H9 (cell line): ENCODE measurements around the gene CCNL1. TPM values are rescaled to one million over a fixed set of nuclear protein-coding genes. Genes with fewer than 3 reads are reported as not detected.

ENCODE experiments used
- DNase-seq: peaks from one replicate; pipeline ENCODE4 v3.0.0-alpha.2; 2017
- H2AFZ ChIP-seq: one replicate; pipeline ENCODE4 v1.6.1; 2013; ENCODE audit warnings: mild to moderate bottlenecking, low read length, control low read depth, moderate library complexity
- H2AK5ac ChIP-seq: 2 replicates; pipeline ENCODE4 v1.6.1; 2013; ENCODE audit warnings: low read length, control low read depth, mixed read lengths; ENCODE audit not compliant: insufficient read length
- H2BK120ac ChIP-seq: one replicate; pipeline ENCODE4 v1.6.1; 2013; ENCODE audit warnings: low read depth, mild to moderate bottlenecking, low read length, control low read depth, inconsistent platforms; ENCODE audit not compliant: poor library complexity, severe bottlenecking
- H2BK12ac ChIP-seq: 2 replicates; pipeline ENCODE4 v1.6.1; 2013; ENCODE audit warnings: low read length, control low read depth, mixed read lengths, low read depth; ENCODE audit not compliant: insufficient read length
- H2BK15ac ChIP-seq: 2 replicates; pipeline ENCODE4 v1.6.1; 2013; ENCODE audit warnings: low read depth, low read length, control low read depth
- H2BK20ac ChIP-seq: one replicate; pipeline ENCODE4 v1.6.1; 2013; ENCODE audit warnings: low read depth, mild to moderate bottlenecking, low read length, control low read depth, inconsistent platforms; ENCODE audit not compliant: poor library complexity, severe bottlenecking
- H2BK5ac ChIP-seq: 2 replicates; pipeline ENCODE4 v1.6.1; 2013; ENCODE audit warnings: low read length, control low read depth, mixed read lengths; ENCODE audit not compliant: insufficient read length
- H3K14ac ChIP-seq: 2 replicates; pipeline ENCODE4 v1.6.1; 2013; ENCODE audit warnings: low read length, control low read depth; ENCODE audit not compliant: insufficient read depth
- H3K18ac ChIP-seq: 2 replicates; pipeline ENCODE4 v1.6.1; 2013; ENCODE audit warnings: low read depth, mild to moderate bottlenecking, mixed read lengths, low read length, control low read depth; ENCODE audit not compliant: insufficient read length
- H3K23ac ChIP-seq: 2 replicates; pipeline ENCODE4 v1.6.1; 2013; ENCODE audit warnings: low read length, control low read depth, mixed read lengths, low read depth; ENCODE audit not compliant: insufficient read length
- H3K23me2 ChIP-seq: 2 replicates; pipeline ENCODE4 v1.6.1; 2013; ENCODE audit warnings: low read depth, mild to moderate bottlenecking, mixed read lengths, low read length, control low read depth; ENCODE audit not compliant: insufficient read length, poor library complexity, severe bottlenecking
- H3K27ac ChIP-seq: 2 replicates; pipeline ENCODE4 v1.5.1; 2013; ENCODE audit warnings: low read length, control low read depth, mixed read lengths, low read depth; ENCODE audit not compliant: insufficient read length
- H3K27me3 ChIP-seq: 2 replicates; pipeline ENCODE4 v1.6.1; 2013; ENCODE audit warnings: low read length, control low read depth, inconsistent platforms; ENCODE audit not compliant: insufficient read depth
- H3K4ac ChIP-seq: 2 replicates; pipeline ENCODE4 v1.6.1; 2013; ENCODE audit warnings: low read depth, mild to moderate bottlenecking, control low read depth, inconsistent platforms, low read length, moderate library complexity
- H3K4me1 ChIP-seq: 2 replicates; pipeline ENCODE4 v1.6.1; 2013; ENCODE audit warnings: low read length, control low read depth, inconsistent platforms; ENCODE audit not compliant: insufficient read depth
- H3K4me2 ChIP-seq: 2 replicates; pipeline ENCODE4 v1.6.1; 2013; ENCODE audit warnings: low read length, control low read depth, mixed read lengths; ENCODE audit not compliant: insufficient read length, insufficient read depth
- H3K56ac ChIP-seq: 2 replicates; pipeline ENCODE4 v1.6.1; 2013; ENCODE audit warnings: low read depth, mild to moderate bottlenecking, mixed read lengths, low read length, control low read depth; ENCODE audit not compliant: insufficient read length
- H3K79me1 ChIP-seq: 2 replicates; pipeline ENCODE4 v1.6.1; 2013; ENCODE audit warnings: low read depth, mild to moderate bottlenecking, moderate library complexity, low read length, control low read depth, inconsistent platforms; ENCODE audit not compliant: insufficient read depth, poor library complexity, severe bottlenecking
- H3K79me2 ChIP-seq: 2 replicates; pipeline ENCODE4 v1.6.1; 2013; ENCODE audit warnings: low read length, control low read depth, inconsistent platforms; ENCODE audit not compliant: insufficient read depth
- H3K9ac ChIP-seq: 2 replicates; pipeline ENCODE4 v1.6.1; 2013; ENCODE audit warnings: low read length, control low read depth, mixed read lengths; ENCODE audit not compliant: insufficient read length; ENCODE audit errors: extremely low read depth
- H3K9me3 ChIP-seq: one replicate; pipeline ENCODE4 v1.6.1; 2013; ENCODE audit warnings: low read depth, low read length, inconsistent platforms; ENCODE audit not compliant: control insufficient read depth
- H3T11ph ChIP-seq: one replicate; pipeline ENCODE4 v1.6.1; 2013; ENCODE audit warnings: mild to moderate bottlenecking, low read length, control low read depth, inconsistent platforms
- H4K20me1 ChIP-seq: one replicate; pipeline ENCODE4 v1.6.1; 2013; ENCODE audit not compliant: control insufficient read depth, insufficient read length, insufficient read depth
- H4K5ac ChIP-seq: 2 replicates; pipeline ENCODE4 v1.6.1; 2013; ENCODE audit warnings: low read depth, mild to moderate bottlenecking, mixed read lengths, low read length, control low read depth; ENCODE audit not compliant: insufficient read length
- H4K8ac ChIP-seq: replicated peaks from 2 replicates; pipeline ENCODE4 v1.6.1; 2013; ENCODE audit warnings: low read length, control low read depth, mixed read lengths, low read depth; ENCODE audit not compliant: insufficient read length
- H4K91ac ChIP-seq: 2 replicates; pipeline ENCODE4 v1.6.1; 2013; ENCODE audit warnings: low read depth, mild to moderate bottlenecking, moderate library complexity, mixed read lengths, low read length, control low read depth; ENCODE audit not compliant: insufficient read length
- H3K27ac Mint-ChIP-seq, 3 experiments: 2 replicates in 2 of 3; 3 replicates in 1 of 3; pipeline ENCODE4 v1.8.0; 2020 to 2021; ENCODE audit warnings: mixed read lengths in 3 of 3, mild to moderate bottlenecking in 1 of 3, moderate library complexity in 1 of 3
- H3K27me3 Mint-ChIP-seq: 2 replicates; pipeline ENCODE4 v1.8.0; 2021; ENCODE audit warnings: low read depth, mild to moderate bottlenecking, moderate library complexity, mixed read lengths
- H3K36me3 Mint-ChIP-seq, 3 experiments: 2 replicates in 2 of 3; 3 replicates in 1 of 3; pipeline ENCODE4 v1.8.0; 2020 to 2021; ENCODE audit warnings: low read depth in 3 of 3, mixed read lengths in 3 of 3; ENCODE audit not compliant: insufficient read depth in 1 of 3
- H3K4me1 Mint-ChIP-seq, 2 experiments: 2 replicates each; pipeline ENCODE4 v1.8.0; 2020; ENCODE audit warnings: mixed read lengths in 2 of 2
- H3K4me3 Mint-ChIP-seq, 2 experiments: 2 replicates in 1 of 2; 3 replicates in 1 of 2; pipeline ENCODE4 v1.8.0; 2020 to 2021; ENCODE audit warnings: mild to moderate bottlenecking in 2 of 2, mixed read lengths in 2 of 2, moderate library complexity in 1 of 2
- H3K9me3 Mint-ChIP-seq, 2 experiments: 2 replicates in 1 of 2; 3 replicates in 1 of 2; pipeline ENCODE4 v1.8.0; 2020; ENCODE audit warnings: mild to moderate bottlenecking in 2 of 2, mixed read lengths in 2 of 2, moderate library complexity in 1 of 2
- CTCF ChIP-seq: fragments of 200-600 bp; sonication (generic); conservative IDR thresholded peaks from 3 replicates; pipeline ENCODE4 v1.8.0; 2021; ENCODE audit warnings: antibody characterized with exemption, mild to moderate bottlenecking
- WGBS: extraction: QIAGEN DNeasy Blood & Tissue Kit; methylation state at CpG from one replicate; pipeline ENCODE4 v1.1.7; 2013; ENCODE audit warnings: missing lambda C conversion rate, low lambda C conversion rate, mixed read lengths; ENCODE audit not compliant: insufficient read length; ENCODE audit errors: extremely low coverage; 5-methylcytosine and 5-hydroxymethylcytosine counted together
- total RNA-seq: library from RNA; stranded (reverse); gene quantifications from 2 replicates; pipeline ENCODE4 v1.2.1, GENCODE V29; 2021

CCNL1 gene
- total RNA-seq, 1 experiment from 2014 or later = 103 TPM

- no peak overlapping the region for H3K27ac ChIP-seq
- no peak overlapping the region for H3T11ph ChIP-seq
- H4K91ac ChIP-seq = no peak overlapping the region
- peaks cover 64 to 95% (median 94%) of the 10 kb centered on the region in 3 experiments for H3K36me3 Mint-ChIP-seq
- no peak overlapping the region for H2BK120ac ChIP-seq
- H3K27me3 Mint-ChIP-seq = no peaks in the 10 kb centered on the region
- no peak overlapping the region for H3K4me2 ChIP-seq
- H3K79me1 ChIP-seq = no peaks in the 10 kb centered on the region
- H2BK15ac ChIP-seq = no peak overlapping the region
- no peaks in the 10 kb centered on the region for H3K27me3 ChIP-seq
- H3K9ac ChIP-seq = no peak overlapping the region
- TF ChIP-seq CTCF = no peak
- no peak overlapping the region for H2BK20ac ChIP-seq
- peaks cover 6 to 9% of the 10 kb centered on the region in 2 experiments; a peak in 2 of 4 replicates for H3K4me1 Mint-ChIP-seq
- H3K56ac ChIP-seq = no peak overlapping the region
- no peak overlapping the region for H4K5ac ChIP-seq
- no peak overlapping the region for H3K14ac ChIP-seq
- H3K9me3 Mint-ChIP-seq = no peaks in the 10 kb centered on the region
- H4K8ac ChIP-seq = no peak overlapping the region
- H2AK5ac ChIP-seq = no peak overlapping the region
- no peaks in the 10 kb centered on the region for H4K20me1 ChIP-seq
- no peak overlapping the region for H2BK12ac ChIP-seq
- H3K23ac ChIP-seq = no peak overlapping the region
- H2BK5ac ChIP-seq = no peak overlapping the region
- H2AFZ ChIP-seq = no peak overlapping the region
- DNase-seq = no peak
- no CpG with 5 or more reads among the region's 1 CpG for WGBS
- no peak overlapping the region for H3K4ac ChIP-seq
- no peaks in the 10 kb centered on the region; the same call in 1 of the 2 replicates for H3K79me2 ChIP-seq
- H3K4me1 ChIP-seq = no peaks in the 10 kb centered on the region
- no peak overlapping the region for H3K18ac ChIP-seq
- H3K23me2 ChIP-seq = no peaks in the 10 kb centered on the region
- H3K27ac Mint-ChIP-seq = no peak overlapping the region
- H3K4me3 Mint-ChIP-seq = no peak overlapping the region
- H3K9me3 ChIP-seq = no peaks in the 10 kb centered on the region
Measured at GRCh38 chr3:157151151-157151550, 8.8 kb downstream of the CCNL1 start.
